ENCODE measurements around the gene C3orf70. TPM values are rescaled to one million over a fixed set of nuclear protein-coding genes. Genes with fewer than 3 reads are reported as not detected.
A peak's percentile ranks its signal among the peaks of the same experiment; 100 is the strongest.

C3orf70 gene
- total RNA-seq, 6 experiments from 2014 or later, result 0.06 to 0.69 (median 0.30) TPM

GRCh38 chr3:185071287-185071800 lies 81.5 kb downstream of the C3orf70 start:
- DNase-seq (no peak), ATAC-seq (peak in 1 of 4 donors; percentile 20)
- TF ChIP-seq CTCF (IDR thresholded peaks at IDR 0.05) (peak in 1 of 4 donors; percentile 9), POLR2A (IDR thresholded peaks at IDR 0.05) (no peak)
- no peaks in the 10 kb centered on the region for H3K9me3 ChIP-seq
- no peak overlapping the region for H3K27ac ChIP-seq
- H3K36me3 ChIP-seq, result no peaks in the 10 kb centered on the region
- H3K4me3 ChIP-seq, result no peak overlapping the region
- no peaks in the 10 kb centered on the region for H3K27me3 ChIP-seq
- intact Hi-C loops (cut with DNase I), result no loop called here
- H3K4me1 ChIP-seq, result no peaks in the 10 kb centered on the region
- 14% methylated on average over 1 of the region's 7 CpGs for WGBS (ENCODE audit: insufficient coverage, low coverage, low lambda C conversion rate, missing lambda C conversion rate)

GRCh38 chr3:185070491-185071286 lies 82.2 kb downstream of the C3orf70 start:
- WGBS (ENCODE audit: insufficient coverage, low coverage, low lambda C conversion rate, missing lambda C conversion rate), result 80% methylated on average over 7 of the region's 22 CpGs
- no peaks in the 10 kb centered on the region for H3K9me3 ChIP-seq
- intact Hi-C loops (cut with DNase I), result no loop called here

GRCh38 chr3:185069037-185070030 lies 83.5 kb downstream of the C3orf70 start:
- Histone ChIP-seq H3K27me3 (no peaks in the 10 kb centered on the region), H3K4me1 (no peaks in the 10 kb centered on the region), H3K9me3 (no peaks in the 10 kb centered on the region), H3K4me3 (no peak overlapping the region), H3K36me3 (no peaks in the 10 kb centered on the region), H3K27ac (no peak overlapping the region)
- intact Hi-C loops (cut with DNase I), result no loop called here
- DNase-seq (no peak), ATAC-seq (no peak)
- 64% methylated on average over 11 of the region's 28 CpGs for WGBS (ENCODE audit: insufficient coverage, low coverage, low lambda C conversion rate, missing lambda C conversion rate)
- no peak for TF ChIP-seq POLR2A (IDR thresholded peaks at IDR 0.05)
- TF ChIP-seq CTCF (IDR thresholded peaks at IDR 0.05), result no peak

More at GRCh38 chr3:185070491-185071286, 82.2 kb downstream of the C3orf70 start:
- Histone ChIP-seq H3K36me3 (no peaks in the 10 kb centered on the region), H3K27ac (no peak overlapping the region), H3K4me3 (no peak overlapping the region), H3K27me3 (no peaks in the 10 kb centered on the region), H3K4me1 (no peaks in the 10 kb centered on the region)
- TF ChIP-seq CTCF (IDR thresholded peaks at IDR 0.05) (peak; percentile 6 to 19 (median 16)), POLR2A (IDR thresholded peaks at IDR 0.05) (no peak)
- ATAC-seq (peak; percentile 52 to 79 (median 60)), DNase-seq (peak in 1 of 3 donors; percentile 28)

- Histone ChIP-seq H3K27ac (no peak overlapping the region), H3K9me3 (no peaks in the 10 kb centered on the region), H3K4me1 (no peaks in the 10 kb centered on the region), H3K4me3 (no peak overlapping the region), H3K27me3 (no peaks in the 10 kb centered on the region), H3K36me3 (no peaks in the 10 kb centered on the region)
- ATAC-seq (no peak), DNase-seq (no peak)
- intact Hi-C loops (cut with DNase I), result no loop called here
- TF ChIP-seq CTCF (IDR thresholded peaks at IDR 0.05) (no peak), POLR2A (IDR thresholded peaks at IDR 0.05) (no peak)
- 78% methylated on average over 5 of the region's 11 CpGs for WGBS (ENCODE audit: insufficient coverage, low coverage, low lambda C conversion rate, missing lambda C conversion rate)
These were observed 85.7 kb downstream of the C3orf70 start for GRCh38 chr3:185067173-185067572.

All from right lobe of liver (tissue), 6 donors.